Stromal cell of bone marrow (primary cell): Measurements from ENCODE around the gene CASP7.

Source experiments
- DNase-seq: peaks from one replicate; pipeline ENCODE4 v3.0.0-alpha.2; 2012; ENCODE audit warnings: low read depth

CASP7 gene

GRCh38 chr10:113666682-113667252, 12.9 kb upstream of the CASP7 start:
- no peak for DNase-seq

GRCh38 chr10:113680190-113681111, 739 bp downstream of the CASP7 start:
- peak; percentile 46 for DNase-seq

- no peak for DNase-seq
These were observed 2.1 kb downstream of the CASP7 start for GRCh38 chr10:113681533-113682470.

DNA sequence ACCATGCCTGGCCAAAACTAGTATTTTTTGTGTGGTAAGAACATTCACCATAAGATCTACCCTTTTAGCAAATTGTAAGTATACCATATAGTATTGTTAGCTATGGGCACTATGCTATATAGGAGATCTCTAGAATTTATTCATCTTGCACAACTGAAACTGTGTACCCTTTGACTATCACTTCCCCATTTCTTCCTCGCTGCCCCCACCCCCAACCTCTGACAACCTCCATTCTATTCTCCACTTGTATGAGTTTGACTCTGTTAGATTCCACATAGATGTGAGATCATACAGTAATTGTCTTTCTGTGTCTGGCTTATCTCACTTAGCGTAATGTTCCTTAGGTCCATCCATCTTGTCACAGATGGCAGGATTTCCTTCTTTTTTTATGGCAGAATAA, 3.6 kb downstream of the CASP7 start:
- DNase-seq: no peak

DNA sequence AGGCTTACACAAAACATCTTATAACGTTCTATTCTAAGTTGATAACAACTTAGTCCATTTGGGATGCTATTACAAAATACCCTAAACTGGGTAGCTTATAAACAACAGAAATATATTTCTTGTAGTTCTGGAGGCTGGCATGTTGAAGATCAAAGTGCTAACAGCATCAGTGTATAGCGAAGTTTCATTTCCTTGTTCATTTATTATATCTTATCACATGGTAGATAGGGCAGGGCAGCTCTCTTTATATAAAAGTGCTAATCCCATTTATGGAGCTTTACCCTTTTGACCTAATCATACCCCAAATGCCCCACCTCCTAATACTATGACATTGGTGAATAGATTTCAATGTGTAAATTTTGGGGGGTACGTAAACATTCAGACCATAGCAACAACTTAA, 6.3 kb downstream of the CASP7 start:
- DNase-seq: no peak

DNA sequence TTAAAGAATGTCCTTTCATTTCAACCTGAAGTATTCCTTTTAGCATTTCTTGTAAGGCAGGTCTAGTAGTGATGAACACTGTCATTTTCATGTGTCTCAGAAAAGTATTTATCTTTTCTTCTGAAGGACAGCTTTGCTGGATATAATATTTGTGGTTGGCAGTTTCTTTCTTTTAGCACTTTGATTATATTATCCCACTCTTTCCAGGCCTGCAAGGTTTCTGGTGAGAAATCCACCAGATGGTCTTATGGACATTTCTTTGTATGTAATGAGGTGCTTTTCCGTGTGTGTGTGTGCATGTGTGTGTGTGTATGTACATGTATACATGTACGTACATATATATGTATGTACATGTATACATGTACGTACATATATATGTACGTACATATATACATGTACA, 7.3 kb downstream of the CASP7 start:
- no peak for DNase-seq

- DNase-seq: no peak
These were observed 9.3 kb downstream of the CASP7 start for GRCh38 chr10:113689057-113689456.

- no peak for DNase-seq
These were observed 9.9 kb downstream of the CASP7 start for GRCh38 chr10:113689574-113689973.

DNA sequence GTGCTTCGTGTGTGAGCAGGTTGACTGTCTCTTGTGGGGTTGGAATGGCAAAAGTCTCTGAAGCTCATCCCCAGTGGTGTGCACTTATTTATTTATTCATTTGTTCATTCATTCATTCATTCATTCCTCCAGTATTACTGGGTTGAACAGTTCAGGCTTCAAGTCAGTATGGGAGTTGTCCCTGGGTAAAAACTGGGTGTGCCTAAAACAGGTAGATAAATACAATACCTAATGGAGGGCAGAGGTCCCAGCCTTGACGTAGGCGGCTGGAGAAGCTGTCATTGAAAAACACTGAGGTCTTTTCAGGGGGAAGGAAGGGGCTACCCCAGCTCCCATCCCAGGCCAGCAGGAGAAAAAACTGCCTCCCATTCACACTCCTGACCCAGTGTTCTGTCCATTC, 11.0 kb downstream of the CASP7 start:
- no peak for DNase-seq

GRCh38 chr10:113691381-113691780, 11.7 kb downstream of the CASP7 start:
- DNase-seq: no peak

DNA sequence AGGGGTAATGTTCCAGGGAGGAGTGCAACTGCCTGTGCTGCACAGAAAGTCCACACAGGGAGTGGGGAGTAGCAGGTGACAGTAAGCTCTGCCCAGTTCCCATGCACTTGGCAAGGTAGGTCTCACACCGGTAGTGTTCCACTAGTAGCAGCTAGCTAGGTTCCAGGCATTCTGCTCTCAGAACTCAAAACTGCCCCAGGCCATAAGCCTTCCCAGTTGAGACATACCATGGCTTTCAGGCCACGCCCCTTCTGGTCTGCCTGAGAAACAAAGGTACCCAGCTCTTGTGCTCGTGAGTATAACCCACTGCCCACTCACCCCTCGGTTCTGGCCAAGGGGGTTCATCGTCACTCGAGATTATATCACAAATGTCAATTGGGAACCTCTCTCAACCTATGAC, 12.6 kb downstream of the CASP7 start:
- DNase-seq: no peak

GRCh38 chr10:113693348-113693747, 13.6 kb downstream of the CASP7 start:
- no peak for DNase-seq

- no peak for DNase-seq
These were observed 16.0 kb downstream of the CASP7 start for GRCh38 chr10:113695691-113696090.

DNA sequence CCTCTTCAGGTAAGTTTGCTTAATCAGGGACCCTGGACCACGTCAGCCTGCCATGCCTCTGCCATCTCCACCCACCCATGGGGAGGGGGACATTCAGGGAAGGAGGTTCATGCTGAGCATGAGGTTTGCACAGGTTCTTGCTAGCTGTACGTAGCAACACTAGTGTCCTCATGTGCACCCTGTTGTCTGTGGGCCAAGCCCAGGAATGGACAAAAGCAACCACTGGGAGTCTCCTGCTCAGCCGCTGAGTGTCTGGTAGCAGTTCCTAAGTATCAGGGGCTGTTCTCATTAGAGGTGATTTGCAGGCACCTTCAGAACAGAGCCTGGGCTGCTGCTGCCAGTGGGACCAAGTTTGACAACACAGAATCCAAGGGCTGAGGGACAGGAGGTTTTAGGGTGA, 17.9 kb downstream of the CASP7 start:
- DNase-seq: no peak

- DNase-seq: peak; percentile 40
These were observed 25.1 kb downstream of the CASP7 start for GRCh38 chr10:113704637-113705343.

- DNase-seq: no peak
These were observed 25.6 kb downstream of the CASP7 start for GRCh38 chr10:113705344-113705652.

DNA sequence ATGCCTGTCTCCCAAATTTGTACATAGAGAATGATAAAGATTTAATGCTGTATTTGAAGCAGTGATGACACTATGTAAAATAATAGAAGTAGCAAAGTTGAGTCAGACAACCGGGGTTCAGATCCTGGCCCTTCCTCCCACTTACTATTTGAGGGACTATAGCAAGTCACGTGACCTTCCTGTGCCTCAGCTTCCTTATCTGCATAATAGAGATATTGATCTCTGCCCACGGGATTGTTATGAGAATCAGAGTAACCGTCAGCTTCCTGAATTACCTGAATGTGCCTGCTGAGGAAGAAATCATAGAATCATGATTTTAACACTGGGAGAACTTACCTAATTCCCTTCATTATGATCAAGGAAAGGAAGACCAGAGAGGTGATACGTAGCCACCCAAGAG, 26.9 kb downstream of the CASP7 start:
- DNase-seq: no peak

GRCh38 chr10:113708640-113709039, 28.9 kb downstream of the CASP7 start:
- DNase-seq: no peak

GRCh38 chr10:113709221-113709838, 29.6 kb downstream of the CASP7 start:
- peak; percentile 65 for DNase-seq

GRCh38 chr10:113711142-113711541, 31.4 kb downstream of the CASP7 start:
- DNase-seq: no peak

DNA sequence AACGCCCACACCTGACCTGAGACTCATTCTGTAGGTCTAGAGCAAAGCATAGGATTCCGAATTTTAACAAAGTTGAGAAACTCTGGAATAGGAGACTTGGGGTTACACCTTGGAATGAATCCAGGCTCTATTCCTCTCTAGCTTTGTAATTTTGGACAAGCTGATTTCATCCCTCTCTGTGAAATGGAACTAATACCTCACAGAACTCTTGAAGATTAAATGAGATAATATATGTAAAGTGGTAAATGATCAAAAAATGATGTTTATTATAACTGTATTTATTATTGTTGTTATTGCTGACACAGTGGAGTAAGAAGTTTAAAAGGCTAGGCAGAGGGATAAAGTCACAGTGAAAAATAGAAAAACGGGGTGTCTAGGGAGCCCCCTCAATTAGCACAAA, 32.3 kb downstream of the CASP7 start:
- no peak for DNase-seq
